Lower leg skin (tissue), 4 donors: Measurements from ENCODE around the gene NOVA2. TPM values are rescaled to one million over a fixed set of nuclear protein-coding genes. Genes with fewer than 3 reads are reported as not detected.

Experiments used
- DNase-seq, 2 donors: peaks; one replicate each; pipeline ENCODE4 v3.0.0-alpha.2; 2019; ENCODE audit warnings: low spot score in 2 of 2
- H3K4me3 ChIP-seq: fragments of 200-600 bp; sonication (generic); 2 replicates; pipeline ENCODE4 v1.5.1; 2017; ENCODE audit warnings: mild to moderate bottlenecking, low read depth; ENCODE audit not compliant: poor library complexity, severe bottlenecking
- POLR2A ChIP-seq, 2 donors: fragments of 450-650 bp; IDR thresholded peaks; one replicate each; pipeline ENCODE4 v1.6.1; 2016 to 2017; ENCODE audit warnings: antibody characterized with exemption in 2 of 2, mild to moderate bottlenecking in 1 of 2, moderate library complexity in 1 of 2
- whole genome bisulfite sequencing, 2 donors: methylation state at CpG; one replicate each; pipeline ENCODE4 v1.1.5; 2018; 5-methylcytosine and 5-hydroxymethylcytosine counted together
- intact Hi-C: fragments of 100-400 bp; cut with DNase I; formaldehyde crosslinking; loops from one replicate; pipeline ENCODE4 v1.15.0; 2023; ENCODE audit warnings: low total_unique reads
- total RNA-seq, 4 donors: library from RNA; depleted of rRNA; stranded (reverse); fragments of >200 nt; gene quantifications; one replicate each; pipeline ENCODE4 v1.1.0, GENCODE V29; 2016
- TF ChIP-seq, protein P1 (sequence below), 3 donors: fragments of 450-650 bp; IDR thresholded peaks; one replicate each; pipeline ENCODE4 v1.5.1; 2016; ENCODE audit warnings: antibody characterized with exemption in 3 of 3, mild to moderate bottlenecking in 3 of 3, moderate library complexity in 2 of 3

NOVA2 gene
- total RNA-seq, 4 donors from 2014 or later = 0.25 to 0.91 (median 0.66) TPM

DNA sequence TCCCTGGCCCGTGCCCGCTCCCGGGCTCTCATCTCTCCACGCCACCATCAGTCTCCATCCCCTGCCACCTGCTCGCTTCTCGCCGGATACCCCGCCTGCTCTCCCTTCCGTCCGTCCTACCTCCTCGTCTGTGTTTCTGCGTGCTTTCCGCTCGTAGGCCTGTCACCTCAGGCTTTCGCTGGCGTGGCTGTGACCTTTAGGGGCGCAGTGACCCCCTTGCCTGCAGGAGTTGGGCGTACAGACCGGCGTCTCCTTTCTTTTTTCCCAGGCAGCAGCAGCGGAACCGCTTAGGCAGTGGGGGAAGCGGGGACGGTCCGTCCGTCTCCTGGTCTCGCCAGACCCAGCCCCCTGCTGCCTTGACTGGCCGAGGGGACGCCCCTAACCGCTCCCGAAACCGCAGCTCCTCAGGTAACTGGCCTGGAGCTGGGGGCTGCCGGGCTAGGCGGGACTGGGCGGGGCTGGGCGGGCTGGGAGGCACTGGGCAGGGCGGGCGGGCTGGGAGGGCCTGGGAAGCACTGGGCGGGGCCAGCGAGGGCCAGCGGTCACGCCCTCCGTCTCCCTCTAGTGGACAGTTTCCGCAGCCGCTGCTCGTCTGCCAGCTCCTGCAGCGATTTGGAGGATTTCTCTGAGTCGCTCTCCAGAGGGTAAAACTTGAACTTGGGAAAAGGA is 42.9 kb upstream of the NOVA2 start:
- H3K4me3 ChIP-seq = peak overlapping the region; percentile 57
- intact Hi-C loops = no loop called here
- DNase-seq = peak; percentile 59 to 95
- WGBS, 2 donors = 0 to 1% methylated on average over 37 to 44 of the region's 48 CpGs
- TF ChIP-seq, protein P1, sequence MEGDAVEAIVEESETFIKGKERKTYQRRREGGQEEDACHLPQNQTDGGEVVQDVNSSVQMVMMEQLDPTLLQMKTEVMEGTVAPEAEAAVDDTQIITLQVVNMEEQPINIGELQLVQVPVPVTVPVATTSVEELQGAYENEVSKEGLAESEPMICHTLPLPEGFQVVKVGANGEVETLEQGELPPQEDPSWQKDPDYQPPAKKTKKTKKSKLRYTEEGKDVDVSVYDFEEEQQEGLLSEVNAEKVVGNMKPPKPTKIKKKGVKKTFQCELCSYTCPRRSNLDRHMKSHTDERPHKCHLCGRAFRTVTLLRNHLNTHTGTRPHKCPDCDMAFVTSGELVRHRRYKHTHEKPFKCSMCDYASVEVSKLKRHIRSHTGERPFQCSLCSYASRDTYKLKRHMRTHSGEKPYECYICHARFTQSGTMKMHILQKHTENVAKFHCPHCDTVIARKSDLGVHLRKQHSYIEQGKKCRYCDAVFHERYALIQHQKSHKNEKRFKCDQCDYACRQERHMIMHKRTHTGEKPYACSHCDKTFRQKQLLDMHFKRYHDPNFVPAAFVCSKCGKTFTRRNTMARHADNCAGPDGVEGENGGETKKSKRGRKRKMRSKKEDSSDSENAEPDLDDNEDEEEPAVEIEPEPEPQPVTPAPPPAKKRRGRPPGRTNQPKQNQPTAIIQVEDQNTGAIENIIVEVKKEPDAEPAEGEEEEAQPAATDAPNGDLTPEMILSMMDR (IDR thresholded peaks at IDR 0.05) = no peak
- TF ChIP-seq POLR2A (IDR thresholded peaks at IDR 0.05) = no peak

DNA sequence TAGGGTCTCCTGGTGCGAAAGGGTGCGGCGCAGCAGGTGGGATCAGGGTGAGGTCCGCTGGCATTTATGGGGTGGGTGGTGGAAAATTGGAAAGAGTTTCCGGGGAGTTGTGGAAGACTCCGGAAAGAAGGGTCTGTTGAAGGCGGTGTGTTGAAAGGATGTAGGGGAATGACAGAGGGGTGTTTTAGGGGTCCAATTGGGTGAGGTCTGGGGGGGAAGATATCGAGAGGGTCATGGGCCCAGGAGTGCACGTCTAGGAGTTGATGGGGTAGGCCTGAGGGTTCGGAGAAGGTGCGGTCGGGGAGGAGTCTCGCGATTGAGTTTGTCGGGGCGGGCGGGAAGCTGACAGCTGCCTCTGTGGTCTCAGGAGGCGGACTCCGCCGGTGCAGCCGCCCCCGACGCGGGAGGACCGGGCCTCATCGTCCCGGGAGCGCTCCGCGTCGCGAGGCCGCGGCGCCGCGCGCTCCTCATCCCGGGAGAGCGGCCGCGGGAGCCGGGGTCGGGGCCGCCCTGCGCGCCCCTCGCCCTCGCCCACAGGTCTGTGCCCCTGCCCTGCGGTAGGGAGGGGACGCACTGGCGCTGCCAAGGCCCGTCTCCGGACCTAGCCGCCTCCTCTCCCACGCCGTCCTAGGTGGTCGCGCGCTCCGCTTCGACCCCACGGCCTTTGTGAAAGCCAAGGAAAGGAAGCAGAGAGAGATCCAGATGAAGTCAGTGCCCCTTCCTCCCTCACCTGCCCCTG is 42.2 kb upstream of the NOVA2 start:
- 2 to 4% methylated on average over 31 to 39 of the region's 63 CpGs for WGBS, 2 donors
- intact Hi-C loops = no loop called here
- no peak for DNase-seq
- no peak for TF ChIP-seq POLR2A (IDR thresholded peaks at IDR 0.05)
- TF ChIP-seq, protein P1 (IDR thresholded peaks at IDR 0.05) = no peak
- H3K4me3 ChIP-seq = peak overlapping the region; percentile 57

DNA sequence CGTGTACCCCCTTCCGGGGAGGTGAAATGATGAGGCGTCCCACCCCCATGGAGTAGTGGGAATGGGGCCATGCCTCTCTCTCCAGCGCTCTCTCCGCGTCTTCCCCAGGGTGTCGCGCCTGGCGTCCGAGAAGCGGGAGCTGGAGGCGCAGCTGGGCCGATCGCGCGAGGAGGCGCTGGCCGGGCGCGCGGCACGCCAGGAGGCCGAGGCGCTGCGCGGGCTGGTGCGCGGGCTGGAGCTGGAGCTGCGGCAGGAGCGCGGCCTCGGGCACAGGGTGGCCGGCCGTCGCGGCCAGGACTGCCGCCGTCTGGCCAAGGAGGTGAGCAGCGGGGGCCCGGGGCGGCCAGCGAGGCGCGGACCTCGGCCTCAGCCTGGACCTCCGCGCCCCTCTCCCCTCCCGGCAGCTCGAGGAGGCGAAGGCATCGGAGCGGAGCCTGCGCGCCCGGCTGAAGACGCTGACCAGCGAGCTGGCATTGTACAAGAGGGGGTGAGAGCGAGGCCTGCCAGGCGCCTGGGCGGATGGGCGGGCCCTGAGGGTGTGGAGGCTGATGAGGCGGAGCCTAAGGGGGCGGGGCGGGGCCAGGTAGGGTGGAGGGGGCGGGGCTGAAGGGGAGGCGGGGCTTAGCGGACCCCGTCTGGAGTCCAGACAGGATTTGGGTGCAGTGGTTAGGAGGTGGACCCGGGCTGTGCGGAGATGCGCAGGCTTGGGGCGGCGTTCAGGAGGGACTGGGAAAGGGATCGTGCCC is 41.4 kb upstream of the NOVA2 start:
- intact Hi-C loops = no loop called here
- peak overlapping the region; percentile 18 for H3K4me3 ChIP-seq
- peak; percentile 54 to 94 for DNase-seq
- no peak for TF ChIP-seq POLR2A (IDR thresholded peaks at IDR 0.05)
- TF ChIP-seq, protein P1 (IDR thresholded peaks at IDR 0.05) = no peak
- WGBS, 2 donors = 6 to 13% methylated on average over 32 to 58 of the region's 74 CpGs

DNA sequence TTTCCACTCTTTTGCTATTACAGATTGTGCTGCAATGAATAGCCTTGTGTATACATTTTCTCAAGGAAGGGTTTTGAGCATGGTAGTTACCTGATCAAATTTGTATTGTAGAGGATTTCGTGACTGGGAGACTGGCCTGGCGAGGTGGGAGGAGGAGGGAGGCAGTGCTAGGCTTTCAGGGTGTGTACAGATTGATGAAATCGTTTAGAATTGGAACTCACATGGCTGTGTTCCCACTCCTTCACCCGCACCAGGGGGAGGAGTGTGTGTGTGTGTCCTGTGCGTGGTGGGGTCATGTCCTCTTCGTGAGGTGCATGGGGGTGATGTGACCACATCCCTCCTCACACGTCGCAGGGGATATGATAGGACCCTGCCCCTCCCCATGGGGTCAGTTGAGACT is 40.9 kb upstream of the NOVA2 start:
- TF ChIP-seq, protein P1 (IDR thresholded peaks at IDR 0.05) = no peak
- no peak for TF ChIP-seq POLR2A (IDR thresholded peaks at IDR 0.05)
- intact Hi-C loops = no loop called here
- H3K4me3 ChIP-seq = no peak overlapping the region
- 32% methylated on average over 8 of the region's 8 CpGs for WGBS, 2 donors
- DNase-seq = no peak

DNA sequence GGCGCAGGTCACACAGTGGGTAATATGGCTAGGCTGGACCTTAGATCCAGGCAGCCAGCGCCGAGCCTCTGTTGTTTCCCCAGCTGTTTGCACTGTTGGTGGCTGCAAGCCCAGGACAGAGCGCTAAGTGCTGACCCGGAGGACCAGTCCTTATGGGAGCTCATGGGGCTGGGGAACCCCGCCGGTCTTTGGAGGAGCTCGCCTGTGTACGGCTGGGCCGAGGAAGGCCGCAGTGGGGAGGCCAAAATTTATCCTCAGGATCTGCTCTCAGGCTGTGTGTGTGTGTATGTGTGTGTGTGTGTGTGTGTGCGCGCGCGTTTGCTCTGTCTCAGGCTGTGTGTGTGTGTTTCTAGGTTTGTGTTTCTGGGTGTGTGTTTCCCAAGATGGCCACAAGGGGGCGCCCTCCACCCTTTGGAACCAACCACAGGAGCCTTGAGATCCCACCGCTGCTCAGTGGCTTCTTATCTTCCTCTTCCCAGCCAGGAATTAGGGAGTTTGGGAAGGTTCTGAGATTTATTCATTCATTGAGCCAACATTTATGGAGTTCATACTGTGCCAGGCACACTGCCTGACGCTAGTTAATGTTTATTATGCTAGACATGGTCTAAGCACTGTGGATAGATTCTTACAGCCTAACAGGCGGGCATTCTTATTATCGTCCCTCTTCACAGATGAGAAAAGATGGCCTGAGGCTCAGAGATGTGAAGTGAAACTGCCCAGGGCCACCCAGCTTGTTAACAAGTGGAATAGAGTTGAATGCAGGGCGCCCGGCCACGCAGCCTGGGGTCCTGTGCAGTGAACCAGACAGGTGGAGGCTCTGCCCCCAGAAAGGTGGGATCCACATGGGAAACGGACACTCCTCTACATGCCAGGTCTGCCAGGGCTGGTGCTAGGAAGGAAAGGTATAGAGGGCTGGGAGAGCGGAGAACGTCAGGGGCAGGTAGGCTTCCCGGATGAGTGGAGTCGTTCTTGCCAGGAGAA is 36.2 kb upstream of the NOVA2 start:
- DNase-seq = peak in 1 of 2 donors; percentile 91
- H3K4me3 ChIP-seq = no peak overlapping the region
- TF ChIP-seq POLR2A (IDR thresholded peaks at IDR 0.05) = no peak
- TF ChIP-seq, protein P1 (IDR thresholded peaks at IDR 0.05) = no peak
- WGBS, 2 donors = 64 to 66% methylated on average over 21 to 28 of the region's 28 CpGs
- intact Hi-C loops = no loop called here
